OCI-LY7 (cell line): ENCODE measurements around the gene NTRK3. TPM values are rescaled to one million over a fixed set of nuclear protein-coding genes. Genes with fewer than 3 reads are reported as not detected.

Experiments
- BruUV-seq: library from RNA; stranded (reverse); fragments of 400-500 nt; replicated peaks from 2 replicates; lab custom pipeline; 2021; lab: Mats Ljungman, UMichigan
- CTCF ChIA-PET: fragments of 300-600 bp; sonication (Branson Sonifier 250); formaldehyde crosslinking; loops from one replicate; lab custom pipeline; 2022; ENCODE audit warnings: antibody characterized with exemption; ENCODE audit not compliant: unreplicated experiment; lab: Charles Lee
- POLR2A ChIA-PET: fragments of 300-600 bp; sonication (Branson Sonifier 250); formaldehyde crosslinking; loops from one replicate; lab custom pipeline; 2022; ENCODE audit warnings: antibody characterized with exemption; lab: Charles Lee
- DNase-seq: peaks from one replicate; pipeline ENCODE4 v3.0.0-alpha.2; 2015; ENCODE audit warnings: low spot score
- H2AFZ ChIP-seq: fragments of 200-600 bp; sonication (generic), shearing (Covaris generic); 2 replicates; pipeline ENCODE4 v1.6.1; 2014; ENCODE audit warnings: mild to moderate bottlenecking, antibody characterized with exemption, low read length, moderate library complexity
- H3K27ac ChIP-seq: fragments of 200-600 bp; sonication (generic); 2 replicates; pipeline ENCODE4 v1.5.1; 2014; ENCODE audit warnings: mixed run types, low read depth, mild to moderate bottlenecking, moderate library complexity, low read length, inconsistent platforms; ENCODE audit not compliant: poor library complexity, severe bottlenecking
- H3K36me3 ChIP-seq: fragments of 200-600 bp; sonication (generic); 2 replicates; pipeline ENCODE4 v1.6.1; 2014; ENCODE audit warnings: mild to moderate bottlenecking, antibody characterized with exemption, low read length, moderate library complexity, mixed read lengths; ENCODE audit not compliant: insufficient read depth
- H3K4me1 ChIP-seq: fragments of 200-600 bp; sonication (generic); 2 replicates; pipeline ENCODE4 v1.5.1; 2014; ENCODE audit warnings: mild to moderate bottlenecking, low read length; ENCODE audit not compliant: insufficient read depth, poor library complexity, severe bottlenecking
- H3K4me2 ChIP-seq: fragments of 200-600 bp; sonication (generic); 2 replicates; pipeline ENCODE4 v1.6.1; 2014; ENCODE audit warnings: mild to moderate bottlenecking, low read length
- H3K4me3 ChIP-seq: fragments of 200-600 bp; sonication (generic); 2 replicates; pipeline ENCODE4 v1.5.1; 2014; ENCODE audit warnings: mild to moderate bottlenecking, low read depth, low read length; ENCODE audit not compliant: poor library complexity, severe bottlenecking
- H3K79me2 ChIP-seq: fragments of 200-600 bp; sonication (generic); 2 replicates; pipeline ENCODE4 v1.6.1; 2016; ENCODE audit warnings: low read depth, mild to moderate bottlenecking, low read length, moderate library complexity, mixed read lengths; ENCODE audit not compliant: insufficient read depth
- H3K9me2 ChIP-seq: fragments of 200-600 bp; sonication (generic); 2 replicates; pipeline ENCODE4 v1.6.1; 2016; ENCODE audit warnings: mild to moderate bottlenecking, low read length, mixed read lengths; ENCODE audit not compliant: insufficient read depth
- H3K9me3 ChIP-seq: fragments of 200-600 bp; sonication (generic); 2 replicates; pipeline ENCODE4 v1.6.1; 2014; ENCODE audit warnings: mild to moderate bottlenecking, mixed run types, low read length, mixed read lengths
- H4K20me1 ChIP-seq: fragments of 200-600 bp; sonication (generic); 2 replicates; pipeline ENCODE4 v1.6.1; 2014; ENCODE audit warnings: mild to moderate bottlenecking, antibody characterized with exemption, low read length, moderate library complexity, mixed read lengths; ENCODE audit not compliant: insufficient read depth
- EZH2phosphoT487 ChIP-seq: fragments of 200-600 bp; sonication (generic); IDR thresholded peaks from 2 replicates; pipeline ENCODE4 v1.6.1; 2018; ENCODE audit warnings: low read depth, borderline replicate concordance, mild to moderate bottlenecking, mixed run types, antibody characterized with exemption, low read length, moderate library complexity, mixed read lengths
- intact Hi-C: fragments of 100-400 bp; cut with micrococcal nuclease; formaldehyde crosslinking; loops from one replicate; pipeline ENCODE4 v1.10.0; 2022; ENCODE audit not compliant: unreplicated experiment
- total RNA-seq, 2 experiments: library from RNA; depleted of rRNA in 1 of 2; stranded (reverse); fragments of >200 nt in 1 of 2; shearing (Covaris generic) in 1 of 2; gene quantifications; 2 replicates each; pipeline ENCODE4 v1.2.3, GENCODE V29; 2014 to 2022
- TF ChIP-seq, protein P1 (sequence below): fragments of 200-600 bp; sonication (generic); conservative IDR thresholded peaks from 2 replicates; pipeline ENCODE4 v1.5.1; 2014; ENCODE audit warnings: mild to moderate bottlenecking, antibody characterized with exemption, low read length, moderate library complexity, mixed read lengths

The NTRK3 gene
- total RNA-seq, 2 experiments from 2014 or later, result 0.50 to 2.5 TPM

GRCh38 chr15:88089024-88089620, 167.4 kb downstream of the NTRK3 start:
- TF ChIP-seq EZH2phosphoT487, result no peak
- TF ChIP-seq, protein P1, sequence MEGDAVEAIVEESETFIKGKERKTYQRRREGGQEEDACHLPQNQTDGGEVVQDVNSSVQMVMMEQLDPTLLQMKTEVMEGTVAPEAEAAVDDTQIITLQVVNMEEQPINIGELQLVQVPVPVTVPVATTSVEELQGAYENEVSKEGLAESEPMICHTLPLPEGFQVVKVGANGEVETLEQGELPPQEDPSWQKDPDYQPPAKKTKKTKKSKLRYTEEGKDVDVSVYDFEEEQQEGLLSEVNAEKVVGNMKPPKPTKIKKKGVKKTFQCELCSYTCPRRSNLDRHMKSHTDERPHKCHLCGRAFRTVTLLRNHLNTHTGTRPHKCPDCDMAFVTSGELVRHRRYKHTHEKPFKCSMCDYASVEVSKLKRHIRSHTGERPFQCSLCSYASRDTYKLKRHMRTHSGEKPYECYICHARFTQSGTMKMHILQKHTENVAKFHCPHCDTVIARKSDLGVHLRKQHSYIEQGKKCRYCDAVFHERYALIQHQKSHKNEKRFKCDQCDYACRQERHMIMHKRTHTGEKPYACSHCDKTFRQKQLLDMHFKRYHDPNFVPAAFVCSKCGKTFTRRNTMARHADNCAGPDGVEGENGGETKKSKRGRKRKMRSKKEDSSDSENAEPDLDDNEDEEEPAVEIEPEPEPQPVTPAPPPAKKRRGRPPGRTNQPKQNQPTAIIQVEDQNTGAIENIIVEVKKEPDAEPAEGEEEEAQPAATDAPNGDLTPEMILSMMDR, result no peak
- DNase-seq, result no peak
- POLR2A ChIA-PET, result interaction anchor here (0.7 kb wide), 1 partner anchor 17 kb away, joined by 3 read pairs; no protein-coding TSS in a partner anchor
- Histone ChIP-seq H3K4me3 (no peak overlapping the region), H3K9me2 (no peaks in the 10 kb centered on the region), H3K4me1 (no peaks in the 10 kb centered on the region), H3K4me2 (no peak overlapping the region), H3K79me2 (no peaks in the 10 kb centered on the region), H3K9me3 (no peaks in the 10 kb centered on the region), H4K20me1 (no peaks in the 10 kb centered on the region), H3K27ac (no peak overlapping the region), H3K36me3 (no peaks in the 10 kb centered on the region), H2AFZ (no peak overlapping the region)
- BruUV-seq, result no TSS peak
- CTCF ChIA-PET, result no interaction called here
- intact Hi-C loops, result no loop called here

- Histone ChIP-seq H3K4me2 (no peak overlapping the region), H3K36me3 (no peaks in the 10 kb centered on the region), H3K9me3 (no peaks in the 10 kb centered on the region), H3K79me2 (no peaks in the 10 kb centered on the region), H3K27ac (no peak overlapping the region), H3K9me2 (no peaks in the 10 kb centered on the region), H2AFZ (no peak overlapping the region), H4K20me1 (no peaks in the 10 kb centered on the region), H3K4me1 (no peaks in the 10 kb centered on the region), H3K4me3 (no peak overlapping the region)
- ChIA-PET POLR2A (interaction anchor here (0.7 kb wide), 1 partner anchor 118 kb away, joined by 4 read pairs; no protein-coding TSS in a partner anchor), CTCF (no interaction called here)
- intact Hi-C loops, result no loop called here
- no TSS peak for BruUV-seq
- TF ChIP-seq EZH2phosphoT487, result no peak
- TF ChIP-seq, protein P1, result no peak
- no peak for DNase-seq
These were observed 172.5 kb downstream of the NTRK3 start for GRCh38 chr15:88083811-88084760.
